A673 (cell line): ENCODE data around the gene ZNF43. TPM values are rescaled to one million over a fixed set of nuclear protein-coding genes. Genes with fewer than 3 reads are reported as not detected.
"Not testable (repeated sequence)": the region's sequence is repeated elsewhere in the genome, so short reads cannot be mapped to it uniquely, and the experiment has no call there.

Experiments
- BruUV-seq: library from RNA; stranded (reverse); fragments of 400-500 nt; replicated peaks from 2 replicates; lab custom pipeline; 2021; lab: Mats Ljungman, UMichigan
- CTCF ChIA-PET: fragments of 300-600 bp; sonication (Branson Sonifier 250); formaldehyde crosslinking; loops from one replicate; lab custom pipeline; 2022; ENCODE audit warnings: antibody characterized with exemption; lab: Charles Lee
- POLR2A ChIA-PET: fragments of 300-600 bp; sonication (Branson Sonifier 250); formaldehyde crosslinking; loops from one replicate; lab custom pipeline; 2022; ENCODE audit warnings: antibody characterized with exemption; ENCODE audit not compliant: low non-redundant PET; lab: Charles Lee
- DNase-seq: peaks from one replicate; pipeline ENCODE4 v3.0.0-alpha.2; 2015; ENCODE audit warnings: low spot score
- H3K27ac ChIP-seq: fragments of 200-600 bp; sonication (generic); 2 replicates; pipeline ENCODE4 v1.5.1; 2016; ENCODE audit warnings: mixed run types, low read depth, mild to moderate bottlenecking, mixed read lengths, antibody characterized with exemption, low read length; ENCODE audit not compliant: poor library complexity, severe bottlenecking
- H3K27me3 ChIP-seq: fragments of 200-600 bp; sonication (generic); replicated peaks from 2 replicates; pipeline ENCODE4 v1.6.1; 2017; ENCODE audit warnings: mixed run types, low read depth, mild to moderate bottlenecking, mixed read lengths, antibody characterized with exemption, low read length; ENCODE audit not compliant: insufficient read depth, poor library complexity
- H3K36me3 ChIP-seq: fragments of 200-600 bp; sonication (generic); 2 replicates; pipeline ENCODE4 v1.6.1; 2016; ENCODE audit warnings: mixed run types, mild to moderate bottlenecking, mixed read lengths, antibody characterized with exemption, low read length; ENCODE audit not compliant: insufficient read depth, poor library complexity, severe bottlenecking
- H3K4me1 ChIP-seq: fragments of 200-600 bp; sonication (generic); 2 replicates; pipeline ENCODE4 v1.6.1; 2017; ENCODE audit warnings: mixed run types, mild to moderate bottlenecking, mixed read lengths, antibody characterized with exemption, low read length; ENCODE audit not compliant: insufficient read depth, poor library complexity, severe bottlenecking
- H3K4me3 ChIP-seq: fragments of 200-600 bp; sonication (generic); 2 replicates; pipeline ENCODE4 v1.5.1; 2016; ENCODE audit warnings: low read depth, mixed run types, mild to moderate bottlenecking, mixed read lengths, low read length; ENCODE audit not compliant: poor library complexity, severe bottlenecking
- H3K9me3 ChIP-seq: fragments of 200-600 bp; sonication (generic); 2 replicates; pipeline ENCODE4 v1.6.1; 2016; ENCODE audit warnings: mixed run types, low read depth, mild to moderate bottlenecking, mixed read lengths, antibody characterized with exemption, low read length; ENCODE audit not compliant: poor library complexity, severe bottlenecking
- EZH2 ChIP-seq: fragments of 200-600 bp; sonication (generic); IDR thresholded peaks from 2 replicates; pipeline ENCODE4 v1.6.1; 2017; ENCODE audit warnings: borderline replicate concordance, low read depth, mild to moderate bottlenecking, mixed read lengths, antibody characterized with exemption, low read length; ENCODE audit not compliant: poor library complexity, severe bottlenecking
- intact Hi-C: fragments of 100-400 bp; cut with micrococcal nuclease; formaldehyde crosslinking; loops from one replicate; pipeline ENCODE4 v1.10.0; 2022; ENCODE audit not compliant: unreplicated experiment
- total RNA-seq: library from RNA; stranded (reverse); gene quantifications from 2 replicates; pipeline ENCODE4 v1.2.3, GENCODE V29; 2021
- TF ChIP-seq, protein P1 (sequence below): fragments of 300-800, 200-600 bp; sonication (generic); conservative IDR thresholded peaks from 2 replicates; pipeline ENCODE4 v1.5.1; 2017; ENCODE audit warnings: low read depth, mild to moderate bottlenecking, antibody characterized with exemption, low read length, moderate library complexity, mixed read lengths

The ZNF43 gene
- total RNA-seq, 1 experiment from 2014 or later, result 31.9 TPM

DNA sequence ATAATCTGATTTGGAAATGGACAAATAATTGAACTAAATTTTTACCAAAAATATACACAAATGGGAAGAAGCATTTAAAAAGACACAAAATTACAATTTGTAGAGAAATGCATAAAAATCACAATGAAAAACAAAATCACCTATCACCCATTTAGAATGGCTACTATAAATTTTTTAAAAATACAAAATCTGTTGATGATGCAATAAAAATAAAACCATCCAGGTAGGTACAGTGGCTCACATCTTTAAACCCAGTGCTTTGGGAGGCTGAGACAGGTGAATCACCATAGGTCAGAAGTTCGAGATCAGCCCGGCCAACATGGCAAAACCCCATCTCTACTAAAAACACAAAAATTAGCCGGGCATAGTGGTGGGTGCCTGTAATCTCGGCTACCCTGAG is 23.5 kb downstream of the ZNF43 start:
- intact Hi-C loops, result no loop called here
- H3K4me3 ChIP-seq, result no peak overlapping the region
- H3K9me3 ChIP-seq, result peaks cover 83% of the 10 kb centered on the region
- TF ChIP-seq, protein P1, sequence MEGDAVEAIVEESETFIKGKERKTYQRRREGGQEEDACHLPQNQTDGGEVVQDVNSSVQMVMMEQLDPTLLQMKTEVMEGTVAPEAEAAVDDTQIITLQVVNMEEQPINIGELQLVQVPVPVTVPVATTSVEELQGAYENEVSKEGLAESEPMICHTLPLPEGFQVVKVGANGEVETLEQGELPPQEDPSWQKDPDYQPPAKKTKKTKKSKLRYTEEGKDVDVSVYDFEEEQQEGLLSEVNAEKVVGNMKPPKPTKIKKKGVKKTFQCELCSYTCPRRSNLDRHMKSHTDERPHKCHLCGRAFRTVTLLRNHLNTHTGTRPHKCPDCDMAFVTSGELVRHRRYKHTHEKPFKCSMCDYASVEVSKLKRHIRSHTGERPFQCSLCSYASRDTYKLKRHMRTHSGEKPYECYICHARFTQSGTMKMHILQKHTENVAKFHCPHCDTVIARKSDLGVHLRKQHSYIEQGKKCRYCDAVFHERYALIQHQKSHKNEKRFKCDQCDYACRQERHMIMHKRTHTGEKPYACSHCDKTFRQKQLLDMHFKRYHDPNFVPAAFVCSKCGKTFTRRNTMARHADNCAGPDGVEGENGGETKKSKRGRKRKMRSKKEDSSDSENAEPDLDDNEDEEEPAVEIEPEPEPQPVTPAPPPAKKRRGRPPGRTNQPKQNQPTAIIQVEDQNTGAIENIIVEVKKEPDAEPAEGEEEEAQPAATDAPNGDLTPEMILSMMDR, result no peak
- no peak for TF ChIP-seq EZH2
- no peak for DNase-seq
- no peaks in the 10 kb centered on the region for H3K4me1 ChIP-seq
- BruUV-seq, result no TSS peak
- no peak overlapping the region for H3K27ac ChIP-seq
- H3K27me3 ChIP-seq, result no peaks in the 10 kb centered on the region
- POLR2A ChIA-PET, result no interaction called here
- H3K36me3 ChIP-seq, result peaks cover 79% of the 10 kb centered on the region
- CTCF ChIA-PET, result no interaction called here

- POLR2A ChIA-PET, CTCF ChIA-PET, intact Hi-C loops: not testable (repeated sequence)
Observed at GRCh38 chr19:21808400-21809000, 27.5 kb downstream of the ZNF43 start.

DNA sequence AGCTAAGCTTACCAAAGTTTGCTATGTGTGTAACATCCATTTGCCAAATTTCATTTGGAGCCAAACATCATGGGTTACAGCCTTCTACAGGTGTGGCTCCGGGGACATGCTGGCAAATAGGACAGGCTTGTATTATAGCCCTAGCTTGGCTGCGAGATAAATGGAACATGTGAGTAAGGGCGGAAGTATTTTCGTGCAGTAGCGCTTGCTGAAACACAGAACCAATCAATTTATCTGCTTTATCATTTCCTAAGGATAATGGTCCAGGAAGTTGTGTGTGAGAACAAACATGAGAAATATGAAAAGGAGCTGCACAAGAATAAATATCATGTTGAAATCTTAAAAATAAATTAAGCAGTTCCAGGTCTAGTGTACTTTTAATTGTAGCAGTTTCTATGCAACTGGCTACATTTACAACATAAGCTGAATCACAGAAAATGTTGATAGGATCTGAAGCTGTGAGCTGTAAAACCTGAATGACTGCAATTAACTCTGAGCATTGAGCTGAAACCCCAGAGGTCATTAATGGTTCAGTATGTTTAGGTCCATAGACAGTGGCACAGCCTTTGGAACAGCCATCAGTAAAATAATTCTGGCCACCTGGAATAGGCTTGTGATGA is 46.4 kb downstream of the ZNF43 start:
- Histone ChIP-seq H3K4me1 (no peaks in the 10 kb centered on the region), H3K27ac (no peak overlapping the region), H3K36me3 (no peaks in the 10 kb centered on the region), H3K9me3 (peaks cover 18% of the 10 kb centered on the region), H3K4me3 (no peak overlapping the region), H3K27me3 (no peaks in the 10 kb centered on the region)
- no TSS peak for BruUV-seq
- DNase-seq, result no peak
- TF ChIP-seq, protein P1, result no peak
- no peak for TF ChIP-seq EZH2
- intact Hi-C loops, result no loop called here
- POLR2A ChIA-PET, result no interaction called here
- CTCF ChIA-PET, result no interaction called here

More at GRCh38 chr19:21808400-21809000, 27.5 kb downstream of the ZNF43 start:
- not testable (repeated sequence) for H3K4me1 ChIP-seq, H3K4me3 ChIP-seq, BruUV-seq, H3K27me3 ChIP-seq, DNase-seq, H3K27ac ChIP-seq
- Histone ChIP-seq H3K9me3 (peaks cover 88% of the 10 kb centered on the region), H3K36me3 (peaks cover 52% of the 10 kb centered on the region)

- no peak for TF ChIP-seq EZH2
- TF ChIP-seq, protein P1, result no peak
- Histone ChIP-seq H3K9me3 (peaks cover 14% of the 10 kb centered on the region), H3K4me3 (no peak overlapping the region), H3K36me3 (no peaks in the 10 kb centered on the region), H3K4me1 (no peaks in the 10 kb centered on the region), H3K27ac (no peak overlapping the region), H3K27me3 (no peaks in the 10 kb centered on the region)
- no peak for DNase-seq
- intact Hi-C loops, result no loop called here
- no TSS peak for BruUV-seq
- CTCF ChIA-PET, result no interaction called here
- POLR2A ChIA-PET, result interaction anchor here (0.6 kb wide), 1 partner anchor 26 kb away, joined by 3 read pairs; no protein-coding TSS in a partner anchor
Observed at GRCh38 chr19:21786936-21787335, 49.0 kb downstream of the ZNF43 start.

GRCh38 chr19:21775792-21776191 is 60.2 kb downstream of the ZNF43 start:
- CTCF ChIA-PET, H3K27ac ChIP-seq, H3K4me3 ChIP-seq, H3K36me3 ChIP-seq, POLR2A ChIA-PET, intact Hi-C loops, H3K4me1 ChIP-seq, H3K27me3 ChIP-seq, H3K9me3 ChIP-seq, DNase-seq, BruUV-seq: not testable (repeated sequence)
